Measurements from ENCODE around the gene C16orf86. TPM values are rescaled to one million over a fixed set of nuclear protein-coding genes. Genes with fewer than 3 reads are reported as not detected.

Gene C16orf86
- total RNA-seq, 1 experiment from 2014 or later, result 4.9 TPM

- TF ChIP-seq ARID4B (CRISPR knock-in tag; IDR thresholded peaks at IDR 0.05; ENCODE audit: borderline replicate concordance) (no peak), ERG (CRISPR knock-in tag; IDR thresholded peaks at IDR 0.05) (no peak), ATF3 (CRISPR knock-in tag; conservative IDR thresholded peaks at IDR 0.05) (no peak), TCF7 (CRISPR knock-in tag; IDR thresholded peaks at IDR 0.05; ENCODE audit: low read depth) (no peak), ETV6 (CRISPR knock-in tag; IDR thresholded peaks at IDR 0.05) (no peak)
Observed at GRCh38 chr16:67649494-67649931, 17.1 kb upstream of the C16orf86 start (continued).

- peak overlapping the region; percentile 52 for H3K4me3 Mint-ChIP-seq
- peaks cover 12% of the 10 kb centered on the region for H3K4me1 Mint-ChIP-seq
- ChIA-PET CTCF (interaction anchor here (0.6 to 9.6 kb wide), 5 partner anchors 10 to 169 kb away, joined by 3 to 197 read pairs (median 38); partner anchors contain the start of genes ACD, ATP6V0D1 and PARD6A), POLR2A (interaction anchor here (0.7 kb wide), 1 partner anchor 16 kb away, joined by 3 read pairs; the partner anchor contains the start of genes C16orf86 and ENKD1)
- DNase-seq (ENCODE audit: low spot score) (no peak), ATAC-seq (no peak)
- H3K27me3 Mint-ChIP-seq (ENCODE audit: low read depth), result peaks cover 91% of the 10 kb centered on the region
- H3K27ac Mint-ChIP-seq, result no peak overlapping the region
- H3K36me3 Mint-ChIP-seq, result no peaks in the 10 kb centered on the region; the same call in 1 of the 2 replicates
- no peaks in the 10 kb centered on the region for H3K9me3 Mint-ChIP-seq
- TF ChIP-seq KAT7 (CRISPR knock-in tag; IDR thresholded peaks at IDR 0.05; ENCODE audit: borderline replicate concordance), result no peak
- no peak for TF ChIP-seq ZNF138 (CRISPR knock-in tag; conservative IDR thresholded peaks at IDR 0.05)
- TF ChIP-seq NR3C1 (CRISPR knock-in tag; conservative IDR thresholded peaks at IDR 0.05; ENCODE audit: low read depth), result no peak
- TF ChIP-seq MAX (CRISPR knock-in tag; IDR thresholded peaks at IDR 0.05), result no peak
- no peak for TF ChIP-seq ZNF512 (CRISPR knock-in tag; IDR thresholded peaks at IDR 0.05; ENCODE audit: borderline replicate concordance)
- no peak for TF ChIP-seq ESRRA (CRISPR knock-in tag; IDR thresholded peaks at IDR 0.05; ENCODE audit: borderline replicate concordance)
- no peak for TF ChIP-seq NR1H2 (CRISPR knock-in tag; IDR thresholded peaks at IDR 0.05)
- TF ChIP-seq MXD4 (CRISPR knock-in tag; IDR thresholded peaks at IDR 0.05; ENCODE audit: borderline replicate concordance), result no peak
- no peak for TF ChIP-seq ZNF671 (CRISPR knock-in tag; IDR thresholded peaks at IDR 0.05)
- no peak for TF ChIP-seq PRRX2 (CRISPR knock-in tag; IDR thresholded peaks at IDR 0.05)
- no peak for TF ChIP-seq ZNF281 (CRISPR knock-in tag; IDR thresholded peaks at IDR 0.05)
- no peak for TF ChIP-seq HMGXB4 (CRISPR knock-in tag; IDR thresholded peaks at IDR 0.05)
- TF ChIP-seq CTCF (IDR thresholded peaks at IDR 0.05), result no peak
Observed at GRCh38 chr16:67650023-67650422, 16.6 kb upstream of the C16orf86 start.

All from WTC11 (cell line).